ENCODE data around the gene NELL2. TPM values are rescaled to one million over a fixed set of nuclear protein-coding genes. Genes with fewer than 3 reads are reported as not detected.

The NELL2 gene
- total and polyA plus RNA-seq, 7 donors: 0.17 to 1.8 (median 0.30) TPM; not detected in 3

- DNase-seq: no peak
- no peak for ATAC-seq
Measured at GRCh38 chr12:44497044-44497443, 379.1 kb downstream of the NELL2 start.

GRCh38 chr12:44490181-44490580 lies 385.9 kb downstream of the NELL2 start:
- H3K27ac ChIP-seq: no peak overlapping the region
- no peak overlapping the region for H3K4me3 ChIP-seq
- H3K4me1 ChIP-seq: no peaks in the 10 kb centered on the region
- DNase-seq: no peak
- intact Hi-C loops (cut with DNase I): no loop called here
- H3K27me3 ChIP-seq (ENCODE audit: insufficient read depth in 3 of 3, low read length in 2 of 3): no peaks in the 10 kb centered on the region
- no peak for ATAC-seq
- H3K9me3 ChIP-seq: no peaks in the 10 kb centered on the region
- no peak for TF ChIP-seq CTCF (IDR thresholded peaks at IDR 0.05)
- no peaks in the 10 kb centered on the region for H3K36me3 ChIP-seq (ENCODE audit: insufficient read depth in 1 of 2, low read depth in 1 of 2)

More at GRCh38 chr12:44497044-44497443, 379.1 kb downstream of the NELL2 start:
- Histone ChIP-seq H3K9me3 (no peaks in the 10 kb centered on the region), H3K27me3 (ENCODE audit: insufficient read depth in 3 of 3, low read length in 2 of 3) (no peaks in the 10 kb centered on the region), H3K36me3 (ENCODE audit: insufficient read depth in 1 of 2, low read depth in 1 of 2) (no peaks in the 10 kb centered on the region), H3K4me1 (no peaks in the 10 kb centered on the region), H3K4me3 (no peak overlapping the region), H3K27ac (no peak overlapping the region)
- TF ChIP-seq CTCF (IDR thresholded peaks at IDR 0.05): no peak
- 64 to 76% (median 74%) methylated on average over 1 of the region's 1 CpG for WGBS, 3 donors
- intact Hi-C loops (cut with DNase I): no loop called here

GRCh38 chr12:44488180-44488579 lies 387.9 kb downstream of the NELL2 start:
- no peaks in the 10 kb centered on the region for H3K9me3 ChIP-seq
- H3K27ac ChIP-seq: no peak overlapping the region
- WGBS, 3 donors: 77 to 79% (median 78%) methylated on average over 3 of the region's 3 CpGs
- H3K27me3 ChIP-seq (ENCODE audit: insufficient read depth in 3 of 3, low read length in 2 of 3): no peaks in the 10 kb centered on the region
- TF ChIP-seq CTCF (IDR thresholded peaks at IDR 0.05): no peak
- DNase-seq (no peak), ATAC-seq (no peak)
- no peak overlapping the region for H3K4me3 ChIP-seq
- intact Hi-C loops (cut with DNase I): no loop called here
- H3K4me1 ChIP-seq: no peaks in the 10 kb centered on the region
- H3K36me3 ChIP-seq (ENCODE audit: insufficient read depth in 1 of 2, low read depth in 1 of 2): no peaks in the 10 kb centered on the region

GRCh38 chr12:44484862-44485261 lies 391.3 kb downstream of the NELL2 start:
- Histone ChIP-seq H3K4me3 (no peak overlapping the region), H3K36me3 (ENCODE audit: insufficient read depth in 1 of 2, low read depth in 1 of 2) (no peaks in the 10 kb centered on the region), H3K27me3 (ENCODE audit: insufficient read depth in 3 of 3, low read length in 2 of 3) (no peaks in the 10 kb centered on the region), H3K27ac (no peak overlapping the region), H3K9me3 (no peaks in the 10 kb centered on the region), H3K4me1 (no peaks in the 10 kb centered on the region)
- intact Hi-C loops (cut with DNase I): no loop called here
- ATAC-seq (no peak), DNase-seq (no peak)
- 69 to 80% (median 77%) methylated on average over 1 of the region's 1 CpG for WGBS, 3 donors
- no peak for TF ChIP-seq CTCF (IDR thresholded peaks at IDR 0.05)

- Histone ChIP-seq H3K36me3 (ENCODE audit: insufficient read depth in 1 of 2, low read depth in 1 of 2) (no peaks in the 10 kb centered on the region), H3K27me3 (ENCODE audit: insufficient read depth in 3 of 3, low read length in 2 of 3) (no peaks in the 10 kb centered on the region), H3K4me3 (no peak overlapping the region), H3K9me3 (no peaks in the 10 kb centered on the region), H3K27ac (no peak overlapping the region), H3K4me1 (no peaks in the 10 kb centered on the region)
- TF ChIP-seq CTCF (IDR thresholded peaks at IDR 0.05): no peak
- DNase-seq: no peak
- 72 to 85% (median 83%) methylated on average over 6 of the region's 6 CpGs for WGBS, 3 donors
- intact Hi-C loops (cut with DNase I): no loop called here
- no peak for ATAC-seq
Measured at GRCh38 chr12:44477331-44477980, 398.7 kb downstream of the NELL2 start.
